Measurements from ENCODE around the gene NT5E.

Gene NT5E

DNA sequence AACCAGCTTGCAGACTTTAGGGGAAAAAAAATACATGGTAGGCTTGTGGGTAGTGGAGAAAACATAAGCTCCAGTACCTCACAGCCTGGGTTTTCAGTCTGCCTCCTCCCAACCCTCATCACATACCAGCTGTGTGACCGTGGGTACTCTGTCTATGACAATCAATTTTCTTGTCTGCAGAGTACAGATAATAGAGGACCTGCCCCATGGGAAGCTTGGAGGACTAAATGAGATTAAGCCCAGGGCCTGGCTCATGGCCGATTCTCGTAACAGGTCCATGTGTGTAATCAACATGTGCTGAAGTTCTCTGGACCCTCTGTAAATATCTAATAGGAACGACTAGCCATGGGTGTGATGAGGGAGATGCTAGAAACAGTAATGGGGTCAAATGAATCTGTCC is 34.0 kb downstream of the NT5E start:
- TF ChIP-seq ESRRG (CRISPR knock-in tag; IDR thresholded peaks at IDR 0.05): no peak
- TF ChIP-seq SNAI2 (CRISPR knock-in tag; IDR thresholded peaks at IDR 0.05): no peak
- no peak for TF ChIP-seq OSR1 (CRISPR knock-in tag; IDR thresholded peaks at IDR 0.05)
- TF ChIP-seq, protein P1, sequence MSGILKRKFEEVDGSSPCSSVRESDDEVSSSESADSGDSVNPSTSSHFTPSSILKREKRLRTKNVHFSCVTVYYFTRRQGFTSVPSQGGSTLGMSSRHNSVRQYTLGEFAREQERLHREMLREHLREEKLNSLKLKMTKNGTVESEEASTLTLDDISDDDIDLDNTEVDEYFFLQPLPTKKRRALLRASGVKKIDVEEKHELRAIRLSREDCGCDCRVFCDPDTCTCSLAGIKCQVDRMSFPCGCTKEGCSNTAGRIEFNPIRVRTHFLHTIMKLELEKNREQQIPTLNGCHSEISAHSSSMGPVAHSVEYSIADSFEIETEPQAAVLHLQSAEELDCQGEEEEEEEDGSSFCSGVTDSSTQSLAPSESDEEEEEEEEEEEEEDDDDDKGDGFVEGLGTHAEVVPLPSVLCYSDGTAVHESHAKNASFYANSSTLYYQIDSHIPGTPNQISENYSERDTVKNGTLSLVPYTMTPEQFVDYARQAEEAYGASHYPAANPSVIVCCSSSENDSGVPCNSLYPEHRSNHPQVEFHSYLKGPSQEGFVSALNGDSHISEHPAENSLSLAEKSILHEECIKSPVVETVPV (CRISPR knock-in tag; IDR thresholded peaks at IDR 0.05): no peak
- no peak for TF ChIP-seq ZFP30 (CRISPR knock-in tag; IDR thresholded peaks at IDR 0.05)
- TF ChIP-seq BACH2 (CRISPR knock-in tag; IDR thresholded peaks at IDR 0.05; ENCODE audit: borderline replicate concordance): no peak
- no peak for TF ChIP-seq ZC3H10 (CRISPR knock-in tag; IDR thresholded peaks at IDR 0.05)
- no peak for TF ChIP-seq PPARA (CRISPR knock-in tag; IDR thresholded peaks at IDR 0.05; ENCODE audit: borderline replicate concordance)
- TF ChIP-seq ISL1 (CRISPR knock-in tag; IDR thresholded peaks at IDR 0.05): no peak
- TF ChIP-seq ZFP3 (CRISPR knock-in tag; IDR thresholded peaks at IDR 0.05): no peak
- TF ChIP-seq, protein P2, sequence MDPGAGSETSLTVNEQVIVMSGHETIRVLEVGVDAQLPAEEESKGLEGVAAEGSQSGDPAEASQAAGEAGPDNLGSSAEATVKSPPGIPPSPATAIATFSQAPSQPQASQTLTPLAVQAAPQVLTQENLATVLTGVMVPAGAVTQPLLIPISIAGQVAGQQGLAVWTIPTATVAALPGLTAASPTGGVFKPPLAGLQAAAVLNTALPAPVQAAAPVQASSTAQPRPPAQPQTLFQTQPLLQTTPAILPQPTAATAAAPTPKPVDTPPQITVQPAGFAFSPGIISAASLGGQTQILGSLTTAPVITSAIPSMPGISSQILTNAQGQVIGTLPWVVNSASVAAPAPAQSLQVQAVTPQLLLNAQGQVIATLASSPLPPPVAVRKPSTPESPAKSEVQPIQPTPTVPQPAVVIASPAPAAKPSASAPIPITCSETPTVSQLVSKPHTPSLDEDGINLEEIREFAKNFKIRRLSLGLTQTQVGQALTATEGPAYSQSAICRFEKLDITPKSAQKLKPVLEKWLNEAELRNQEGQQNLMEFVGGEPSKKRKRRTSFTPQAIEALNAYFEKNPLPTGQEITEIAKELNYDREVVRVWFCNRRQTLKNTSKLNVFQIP (CRISPR knock-in tag; IDR thresholded peaks at IDR 0.05; ENCODE audit: borderline replicate concordance, low read depth): no peak
- TF ChIP-seq TOX (CRISPR knock-in tag; IDR thresholded peaks at IDR 0.05; ENCODE audit: borderline replicate concordance): no peak
- TF ChIP-seq, protein P3, sequence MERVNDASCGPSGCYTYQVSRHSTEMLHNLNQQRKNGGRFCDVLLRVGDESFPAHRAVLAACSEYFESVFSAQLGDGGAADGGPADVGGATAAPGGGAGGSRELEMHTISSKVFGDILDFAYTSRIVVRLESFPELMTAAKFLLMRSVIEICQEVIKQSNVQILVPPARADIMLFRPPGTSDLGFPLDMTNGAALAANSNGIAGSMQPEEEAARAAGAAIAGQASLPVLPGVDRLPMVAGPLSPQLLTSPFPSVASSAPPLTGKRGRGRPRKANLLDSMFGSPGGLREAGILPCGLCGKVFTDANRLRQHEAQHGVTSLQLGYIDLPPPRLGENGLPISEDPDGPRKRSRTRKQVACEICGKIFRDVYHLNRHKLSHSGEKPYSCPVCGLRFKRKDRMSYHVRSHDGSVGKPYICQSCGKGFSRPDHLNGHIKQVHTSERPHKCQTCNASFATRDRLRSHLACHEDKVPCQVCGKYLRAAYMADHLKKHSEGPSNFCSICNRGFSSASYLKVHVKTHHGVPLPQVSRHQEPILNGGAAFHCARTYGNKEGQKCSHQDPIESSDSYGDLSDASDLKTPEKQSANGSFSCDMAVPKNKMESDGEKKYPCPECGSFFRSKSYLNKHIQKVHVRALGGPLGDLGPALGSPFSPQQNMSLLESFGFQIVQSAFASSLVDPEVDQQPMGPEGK (CRISPR knock-in tag; IDR thresholded peaks at IDR 0.05; ENCODE audit: borderline replicate concordance): no peak
- TF ChIP-seq ZNF8 (CRISPR knock-in tag; IDR thresholded peaks at IDR 0.05): no peak
- no peak for ATAC-seq

DNA sequence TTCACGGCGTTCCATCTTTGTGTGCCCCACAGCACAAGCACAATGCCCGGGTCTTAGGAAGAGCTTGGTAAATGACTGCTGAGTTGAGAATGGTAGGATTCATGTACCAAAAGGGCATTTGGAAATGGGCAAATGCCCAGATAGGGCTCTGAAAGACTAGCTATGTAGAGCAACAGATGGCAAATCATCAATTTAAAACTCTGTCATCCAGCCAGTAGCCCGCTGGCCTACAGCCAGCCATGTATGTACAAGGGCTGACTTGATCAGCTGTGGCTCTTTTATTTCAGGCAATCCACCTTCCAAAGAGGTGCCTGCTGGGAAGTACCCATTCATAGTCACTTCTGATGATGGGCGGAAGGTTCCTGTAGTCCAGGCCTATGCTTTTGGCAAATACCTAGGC is 35.1 kb downstream of the NT5E start:
- no peak for ATAC-seq
- TF ChIP-seq, protein P2 (CRISPR knock-in tag; IDR thresholded peaks at IDR 0.05; ENCODE audit: borderline replicate concordance, low read depth): no peak
- TF ChIP-seq BACH2 (CRISPR knock-in tag; IDR thresholded peaks at IDR 0.05; ENCODE audit: borderline replicate concordance) (no peak), ZFP30 (CRISPR knock-in tag; IDR thresholded peaks at IDR 0.05) (no peak), ARNTL (CRISPR knock-in tag; IDR thresholded peaks at IDR 0.05; ENCODE audit: borderline replicate concordance, low read depth) (no peak), ISL1 (CRISPR knock-in tag; IDR thresholded peaks at IDR 0.05) (no peak), TCF4 (CRISPR knock-in tag; IDR thresholded peaks at IDR 0.05; ENCODE audit: borderline replicate concordance) (no peak), ZC3H10 (CRISPR knock-in tag; IDR thresholded peaks at IDR 0.05) (no peak), SNAI2 (CRISPR knock-in tag; IDR thresholded peaks at IDR 0.05) (no peak), ZFP3 (CRISPR knock-in tag; IDR thresholded peaks at IDR 0.05) (no peak), PPARA (CRISPR knock-in tag; IDR thresholded peaks at IDR 0.05; ENCODE audit: borderline replicate concordance) (no peak)

DNA sequence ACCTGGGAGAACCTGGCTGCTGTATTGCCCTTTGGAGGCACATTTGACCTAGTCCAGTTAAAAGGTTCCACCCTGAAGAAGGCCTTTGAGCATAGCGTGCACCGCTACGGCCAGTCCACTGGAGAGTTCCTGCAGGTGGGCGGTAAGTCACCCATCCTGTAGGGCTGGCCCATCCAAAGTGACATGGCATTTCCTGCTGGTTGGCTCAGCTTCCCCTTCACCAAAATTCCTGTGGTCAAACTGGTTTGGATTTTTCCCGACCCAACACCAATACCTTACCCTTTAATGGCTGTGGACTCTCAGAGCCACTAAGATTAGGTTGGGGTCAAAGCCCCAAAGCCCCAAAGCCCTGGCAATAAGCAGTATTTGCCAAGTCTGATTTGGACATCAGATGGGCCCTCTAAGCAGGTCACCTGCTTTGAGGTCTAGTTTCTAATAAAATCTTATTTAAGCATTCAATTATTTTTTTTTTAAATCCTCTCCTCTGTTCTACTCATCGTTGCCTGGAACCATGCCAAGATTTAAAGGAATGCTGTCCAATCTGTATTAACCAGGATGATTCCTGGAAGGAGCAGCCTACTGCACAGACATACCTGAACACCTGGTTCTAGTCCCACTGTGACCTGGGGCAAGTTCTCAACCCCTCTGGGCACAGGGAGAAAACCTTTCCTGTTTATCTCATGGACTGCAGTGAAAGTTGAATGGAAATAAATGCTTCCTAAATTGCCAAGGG is 40.8 kb downstream of the NT5E start:
- no peak for TF ChIP-seq ZFP3 (CRISPR knock-in tag; IDR thresholded peaks at IDR 0.05)
- TF ChIP-seq ZC3H10 (CRISPR knock-in tag; IDR thresholded peaks at IDR 0.05): no peak
- TF ChIP-seq, protein P3 (CRISPR knock-in tag; IDR thresholded peaks at IDR 0.05; ENCODE audit: borderline replicate concordance): no peak
- no peak for TF ChIP-seq ARNTL (CRISPR knock-in tag; IDR thresholded peaks at IDR 0.05; ENCODE audit: borderline replicate concordance, low read depth)
- TF ChIP-seq ZNF8 (CRISPR knock-in tag; IDR thresholded peaks at IDR 0.05): no peak
- ATAC-seq: peak; percentile 66

DNA sequence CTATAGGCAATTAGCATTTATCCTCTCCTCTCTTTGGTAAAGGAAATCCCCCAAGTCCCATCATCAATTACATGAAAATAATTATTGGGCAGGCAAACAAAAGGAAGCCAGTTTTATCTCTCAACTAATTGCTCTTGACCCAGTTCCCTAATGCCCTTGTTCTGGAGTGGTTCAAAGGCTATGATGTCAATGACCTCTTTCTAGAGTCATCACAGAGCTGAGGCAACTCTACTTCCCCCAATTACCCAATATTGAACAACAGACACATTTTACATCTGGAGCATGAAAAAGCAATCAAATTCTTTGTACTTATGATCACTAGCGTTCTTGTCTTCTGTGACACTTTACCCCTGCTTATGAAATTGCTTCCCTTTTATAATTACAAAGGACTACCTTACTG is 43.5 kb downstream of the NT5E start:
- TF ChIP-seq RARB (CRISPR knock-in tag; IDR thresholded peaks at IDR 0.05): no peak
- TF ChIP-seq ISL1 (CRISPR knock-in tag; IDR thresholded peaks at IDR 0.05): no peak
- no peak for TF ChIP-seq OSR1 (CRISPR knock-in tag; IDR thresholded peaks at IDR 0.05)
- no peak for TF ChIP-seq PPARA (CRISPR knock-in tag; IDR thresholded peaks at IDR 0.05; ENCODE audit: borderline replicate concordance)
- no peak for ATAC-seq
